IPS DF 6.9 (cell line): ENCODE measurements around the gene GFPT2.
A peak's percentile ranks its signal among the peaks of the same experiment; 100 is the strongest.

ENCODE experiments used
- DNase-seq: peaks from one replicate; pipeline ENCODE4 v3.0.0-alpha.2; 2013; ENCODE audit warnings: low read depth, low spot score
- H3K27ac ChIP-seq: one replicate; pipeline ENCODE4 v1.5.1; 2013; ENCODE audit warnings: low read length, control low read depth
- H3K27me3 ChIP-seq: 2 replicates; pipeline ENCODE4 v1.6.1; 2013; ENCODE audit warnings: mild to moderate bottlenecking, low read length; ENCODE audit not compliant: control insufficient read depth, insufficient read depth
- H3K36me3 ChIP-seq: 2 replicates; pipeline ENCODE4 v1.6.1; 2013; ENCODE audit warnings: low read length; ENCODE audit not compliant: control insufficient read depth, insufficient read depth
- H3K4me1 ChIP-seq: 2 replicates; pipeline ENCODE4 v1.6.1; 2013; ENCODE audit warnings: low read length; ENCODE audit not compliant: control insufficient read depth, insufficient read depth
- H3K4me3 ChIP-seq: 2 replicates; pipeline ENCODE4 v1.5.1; 2013; ENCODE audit warnings: mild to moderate bottlenecking, low read length
- H3K9me3 ChIP-seq: 2 replicates; pipeline ENCODE4 v1.6.1; 2013; ENCODE audit warnings: low read length, inconsistent platforms; ENCODE audit not compliant: control insufficient read depth, insufficient read depth
- WGBS: extraction: QIAGEN DNeasy Blood & Tissue Kit; methylation state at CpG from one replicate; pipeline ENCODE4 v1.1.7; 2013; ENCODE audit warnings: mixed read lengths, missing lambda C conversion rate; ENCODE audit not compliant: insufficient read length, insufficient coverage; 5-methylcytosine and 5-hydroxymethylcytosine counted together

Gene GFPT2

DNA sequence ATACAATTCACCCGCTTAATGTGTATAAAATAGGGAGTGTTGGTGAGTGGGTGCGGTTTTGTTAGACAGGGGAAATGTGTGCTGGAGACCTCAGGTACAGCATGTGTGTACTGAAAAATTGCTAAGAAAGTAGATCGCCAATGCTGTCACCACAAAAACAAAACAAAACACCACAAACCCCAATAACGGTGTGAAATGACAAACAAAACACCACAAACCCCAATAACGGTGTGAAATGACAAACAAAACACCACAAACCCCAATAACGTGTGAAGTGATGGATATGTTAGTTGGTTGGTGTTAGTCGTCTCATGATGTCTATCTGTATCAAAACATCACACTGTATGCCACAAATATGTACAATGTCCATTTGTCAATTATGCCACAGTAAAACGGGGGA is 14.2 kb upstream of the GFPT2 start:
- no peak overlapping the region for H3K4me3 ChIP-seq
- peaks cover 1% of the 10 kb centered on the region; the same call in 1 of the 2 replicates for H3K4me1 ChIP-seq
- H3K27ac ChIP-seq = no peak overlapping the region
- H3K36me3 ChIP-seq = no peaks in the 10 kb centered on the region
- no peaks in the 10 kb centered on the region for H3K9me3 ChIP-seq
- no CpG with 5 or more reads among the region's 8 CpGs for WGBS
- no peaks in the 10 kb centered on the region for H3K27me3 ChIP-seq
- DNase-seq = no peak

GRCh38 chr5:180366326-180366725 is 13.2 kb upstream of the GFPT2 start:
- DNase-seq = no peak
- H3K9me3 ChIP-seq = no peaks in the 10 kb centered on the region
- no CpG with 5 or more reads among the region's 12 CpGs for WGBS
- no peak overlapping the region for H3K27ac ChIP-seq
- no peaks in the 10 kb centered on the region for H3K36me3 ChIP-seq
- no peaks in the 10 kb centered on the region for H3K27me3 ChIP-seq
- H3K4me3 ChIP-seq = no peak overlapping the region
- no peaks in the 10 kb centered on the region; the same call in 1 of the 2 replicates for H3K4me1 ChIP-seq

DNA sequence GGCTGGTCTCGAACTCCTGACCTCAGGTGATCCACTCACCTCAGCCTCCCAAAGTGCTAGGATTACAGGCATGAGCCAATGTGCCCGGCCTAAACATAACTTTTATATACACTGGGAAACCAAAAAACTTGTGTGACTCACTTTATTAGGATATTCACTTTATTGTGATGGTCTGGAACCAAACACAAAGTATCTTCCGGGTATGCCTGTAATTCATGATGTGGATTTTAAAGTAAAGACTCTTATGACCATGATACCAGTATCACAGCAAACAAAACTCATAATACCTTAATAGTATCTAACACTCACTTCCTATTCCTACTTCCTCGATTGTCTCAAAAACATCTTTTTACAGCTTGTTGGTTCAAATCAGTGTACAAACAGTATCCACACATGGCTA is 12.7 kb upstream of the GFPT2 start:
- 100% methylated on average over 1 of the region's 4 CpGs for WGBS

GRCh38 chr5:180364306-180364856 is 11.2 kb upstream of the GFPT2 start:
- Histone ChIP-seq H3K4me1 (no peaks in the 10 kb centered on the region; the same call in 1 of the 2 replicates), H3K9me3 (no peaks in the 10 kb centered on the region), H3K27ac (no peak overlapping the region), H3K27me3 (no peaks in the 10 kb centered on the region), H3K36me3 (no peaks in the 10 kb centered on the region), H3K4me3 (no peak overlapping the region)
- WGBS = 100% methylated on average over 1 of the region's 10 CpGs
- DNase-seq = no peak

More for the DNA sequence above, 12.7 kb upstream of the GFPT2 start:
- no peaks in the 10 kb centered on the region; the same call in 1 of the 2 replicates for H3K4me1 ChIP-seq
- no peak overlapping the region for H3K4me3 ChIP-seq
- H3K27ac ChIP-seq = no peak overlapping the region
- no peaks in the 10 kb centered on the region for H3K36me3 ChIP-seq
- DNase-seq = no peak
- no peaks in the 10 kb centered on the region for H3K9me3 ChIP-seq
- H3K27me3 ChIP-seq = no peaks in the 10 kb centered on the region

GRCh38 chr5:180360078-180360957 is 7.2 kb upstream of the GFPT2 start:
- no peak overlapping the region for H3K27ac ChIP-seq
- no peaks in the 10 kb centered on the region for H3K27me3 ChIP-seq
- WGBS = no CpG with 5 or more reads among the region's 24 CpGs
- H3K4me1 ChIP-seq = no peaks in the 10 kb centered on the region
- H3K4me3 ChIP-seq = no peak overlapping the region
- no peak for DNase-seq
- no peaks in the 10 kb centered on the region for H3K36me3 ChIP-seq
- H3K9me3 ChIP-seq = no peaks in the 10 kb centered on the region

DNA sequence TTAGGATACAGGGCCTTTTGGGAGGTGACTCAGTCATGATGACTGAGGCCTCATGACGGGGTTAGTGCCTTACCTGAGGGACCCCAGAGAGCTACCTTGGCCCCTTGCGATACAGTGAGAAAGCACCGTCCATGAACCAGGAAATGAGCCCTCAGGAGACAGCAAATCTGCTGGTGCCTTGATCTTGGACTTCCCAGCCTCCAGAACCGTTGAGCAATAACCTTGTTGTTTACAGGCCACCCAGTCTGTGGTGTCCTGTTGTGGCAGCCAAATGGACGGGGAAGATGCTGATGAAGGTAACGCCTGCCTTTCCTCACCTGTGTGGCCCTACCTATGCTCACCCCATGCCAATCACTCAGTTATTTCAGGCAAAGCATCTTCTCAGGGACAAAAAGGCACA is 5.6 kb upstream of the GFPT2 start:
- H3K9me3 ChIP-seq = no peaks in the 10 kb centered on the region
- no peak for DNase-seq
- H3K36me3 ChIP-seq = no peaks in the 10 kb centered on the region
- H3K4me3 ChIP-seq = no peak overlapping the region
- H3K4me1 ChIP-seq = peaks cover 4% of the 10 kb centered on the region
- H3K27me3 ChIP-seq = peaks cover 7% of the 10 kb centered on the region
- no peak overlapping the region for H3K27ac ChIP-seq
- WGBS = no CpG with 5 or more reads among the region's 6 CpGs

DNA sequence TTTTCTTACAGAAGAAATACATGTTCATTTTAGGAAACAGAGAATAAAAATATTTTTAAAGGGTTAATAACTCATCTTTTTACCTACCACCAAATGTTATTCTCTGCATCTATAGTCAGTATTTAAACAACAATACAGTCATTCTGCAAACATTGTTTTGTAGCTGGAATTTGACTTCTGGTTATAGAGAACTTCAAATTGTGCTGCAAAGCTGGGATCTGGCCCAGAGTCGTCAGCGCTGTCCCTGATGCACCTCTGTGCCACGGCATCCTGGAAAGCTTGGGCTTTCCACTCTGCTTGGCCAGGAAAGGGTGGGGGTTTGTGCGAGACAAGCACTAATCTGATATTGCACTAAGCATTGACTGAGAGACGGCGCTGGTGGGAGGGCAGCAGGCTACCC is 5.0 kb upstream of the GFPT2 start:
- WGBS = no CpG with 5 or more reads among the region's 6 CpGs
- peaks cover 4% of the 10 kb centered on the region for H3K4me1 ChIP-seq
- peaks cover 9% of the 10 kb centered on the region for H3K27me3 ChIP-seq
- H3K4me3 ChIP-seq = no peak overlapping the region
- DNase-seq = no peak
- H3K9me3 ChIP-seq = no peaks in the 10 kb centered on the region
- H3K27ac ChIP-seq = no peak overlapping the region
- H3K36me3 ChIP-seq = no peaks in the 10 kb centered on the region

DNA sequence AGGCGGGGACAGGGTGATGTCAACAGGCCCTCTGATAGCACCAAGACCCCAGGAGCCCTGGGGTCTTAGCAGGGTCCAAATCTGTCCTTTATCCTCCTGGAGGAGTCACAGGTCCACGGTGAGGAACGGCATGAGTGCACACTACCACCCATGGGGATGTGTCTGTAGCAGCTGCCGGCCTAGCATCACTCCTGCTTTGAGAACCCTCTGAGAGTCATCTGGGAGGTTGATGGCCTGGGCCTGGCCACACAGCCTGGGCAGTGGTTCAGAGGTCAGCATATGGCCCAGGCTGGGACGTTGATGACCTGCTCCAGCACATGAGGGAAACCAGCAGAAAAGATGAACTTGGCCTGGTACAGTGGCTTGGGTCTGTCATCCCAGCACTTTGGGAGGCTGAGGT is 1.8 kb upstream of the GFPT2 start:
- peaks cover 2% of the 10 kb centered on the region for H3K36me3 ChIP-seq
- peaks cover 9% of the 10 kb centered on the region for H3K27me3 ChIP-seq
- no peak for DNase-seq
- H3K27ac ChIP-seq = no peak overlapping the region
- H3K4me3 ChIP-seq = no peak overlapping the region
- no CpG with 5 or more reads among the region's 5 CpGs for WGBS
- peaks cover 9% of the 10 kb centered on the region for H3K4me1 ChIP-seq
- H3K9me3 ChIP-seq = no peaks in the 10 kb centered on the region

DNA sequence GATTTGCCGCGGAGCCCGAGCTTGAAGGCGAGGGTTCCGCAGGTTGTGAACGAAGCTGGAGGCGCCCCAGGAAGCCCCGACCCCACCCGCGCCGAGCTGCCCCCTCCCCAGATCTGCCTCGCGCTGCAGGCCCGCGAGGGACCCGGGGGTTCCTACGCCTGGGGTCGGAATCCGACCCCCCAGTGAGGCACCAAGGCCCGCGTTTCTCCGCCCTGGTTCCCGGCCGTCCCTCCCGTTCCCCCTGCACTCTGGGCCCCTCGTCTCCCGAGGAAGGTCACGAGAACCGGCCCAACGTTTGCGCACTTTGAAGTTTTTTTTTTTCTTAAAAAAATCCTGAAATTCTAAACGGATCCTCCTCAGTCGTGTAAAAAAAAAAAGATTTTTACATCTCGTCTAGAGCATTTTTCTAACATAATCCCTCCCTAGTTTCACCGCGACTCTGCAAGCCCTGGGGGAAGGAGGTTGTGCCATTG is 880 bp upstream of the GFPT2 start:
- Histone ChIP-seq H3K36me3 (peaks cover 2% of the 10 kb centered on the region), H3K4me3 (peak overlapping the region; percentile 44), H3K4me1 (peaks cover 9% of the 10 kb centered on the region), H3K27me3 (peaks cover 9% of the 10 kb centered on the region), H3K9me3 (no peaks in the 10 kb centered on the region), H3K27ac (no peak overlapping the region)
- DNase-seq = no peak
- no CpG with 5 or more reads among the region's 36 CpGs for WGBS

GRCh38 chr5:180352116-180353047 is 754 bp downstream of the GFPT2 start:
- no peak for DNase-seq
- WGBS = no CpG with 5 or more reads among the region's 95 CpGs
- H3K27me3 ChIP-seq = peaks cover 9% of the 10 kb centered on the region
- H3K36me3 ChIP-seq = peaks cover 2% of the 10 kb centered on the region
- no peaks in the 10 kb centered on the region for H3K9me3 ChIP-seq
- H3K4me3 ChIP-seq = peak overlapping the region; percentile 98
- no peak overlapping the region for H3K27ac ChIP-seq
- H3K4me1 ChIP-seq = peaks cover 15% of the 10 kb centered on the region
